ENCODE measurements around the gene NSD2. TPM values are rescaled to one million over a fixed set of nuclear protein-coding genes. Genes with fewer than 3 reads are reported as not detected.
A peak's percentile ranks its signal among the peaks of the same experiment; 100 is the strongest.

NSD2 gene
- total RNA-seq, 1 donor from 2014 or later: 176 TPM

DNA sequence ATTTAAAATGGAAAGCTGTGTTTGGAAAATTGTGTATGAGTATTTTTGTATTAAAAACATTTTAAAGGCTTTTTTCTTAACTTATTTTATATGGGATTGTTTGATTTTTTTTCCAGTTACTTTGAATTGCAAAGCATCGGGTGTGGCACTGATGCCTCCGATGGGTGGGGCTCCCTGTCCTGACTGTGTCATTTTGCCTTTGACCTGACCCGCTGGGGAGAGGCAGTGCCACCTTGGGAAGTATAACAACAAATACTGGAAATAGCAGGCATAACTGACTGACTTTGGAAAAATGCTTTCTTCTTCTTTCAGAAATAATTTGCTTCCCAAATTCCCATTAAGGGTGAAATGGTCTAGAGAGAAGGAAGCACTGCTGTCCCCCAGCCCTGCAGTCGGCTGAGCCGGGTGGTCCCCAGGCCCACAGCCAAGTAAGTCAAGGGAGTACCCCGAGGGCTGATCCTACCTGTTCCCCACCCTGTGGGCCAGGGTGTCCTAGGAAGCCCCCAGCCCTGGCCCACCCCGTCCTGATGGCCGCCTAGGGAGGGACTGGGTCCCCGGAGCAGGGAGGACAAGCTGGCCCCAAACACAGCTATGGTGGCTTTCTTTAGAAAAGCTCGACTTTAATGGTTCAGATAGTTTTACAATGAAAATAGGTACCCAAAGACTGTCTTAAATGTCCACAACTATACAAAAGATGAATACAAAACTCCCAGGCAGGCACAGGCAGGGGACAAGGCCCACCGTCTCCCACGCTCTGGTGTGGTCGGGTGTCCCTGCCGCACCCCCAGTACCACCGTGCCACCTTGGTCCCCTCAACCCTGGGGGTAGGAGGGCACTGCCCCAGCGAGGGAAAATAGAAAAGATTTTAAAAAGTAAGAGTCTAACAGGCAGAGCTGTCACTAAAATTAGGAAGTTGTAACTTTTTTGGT, 111.2 kb downstream of the NSD2 start:
- no peak overlapping the region for H3K4me2 ChIP-seq
- H3K27ac ChIP-seq: peak overlapping the region; percentile 37
- Mint-ChIP-seq H3K4me1 (no peaks in the 10 kb centered on the region), H3K9me3 (no peaks in the 10 kb centered on the region), H3K27me3 (ENCODE audit: insufficient read depth, low read depth) (peaks cover 9% of the 10 kb centered on the region), H3K27ac (no peak overlapping the region), H3K36me3 (peaks cover 22% of the 10 kb centered on the region), H3K4me3 (no peak overlapping the region)
- H3K9ac ChIP-seq: no peak overlapping the region
- DNase-seq (ENCODE audit: low spot score): no peak
- no peaks in the 10 kb centered on the region for H3K9me3 ChIP-seq (ENCODE audit: low read depth)
- H3K27me3 ChIP-seq: no peaks in the 10 kb centered on the region
- no peak overlapping the region for H2AFZ ChIP-seq (replicated peaks)
- H3F3A ChIP-seq (ENCODE audit: low read depth): peaks cover 48% of the 10 kb centered on the region
- no peaks in the 10 kb centered on the region for H3K79me2 ChIP-seq (ENCODE audit: low read depth)
- H3K4me3 ChIP-seq: no peak overlapping the region
- TF ChIP-seq, protein P1, sequence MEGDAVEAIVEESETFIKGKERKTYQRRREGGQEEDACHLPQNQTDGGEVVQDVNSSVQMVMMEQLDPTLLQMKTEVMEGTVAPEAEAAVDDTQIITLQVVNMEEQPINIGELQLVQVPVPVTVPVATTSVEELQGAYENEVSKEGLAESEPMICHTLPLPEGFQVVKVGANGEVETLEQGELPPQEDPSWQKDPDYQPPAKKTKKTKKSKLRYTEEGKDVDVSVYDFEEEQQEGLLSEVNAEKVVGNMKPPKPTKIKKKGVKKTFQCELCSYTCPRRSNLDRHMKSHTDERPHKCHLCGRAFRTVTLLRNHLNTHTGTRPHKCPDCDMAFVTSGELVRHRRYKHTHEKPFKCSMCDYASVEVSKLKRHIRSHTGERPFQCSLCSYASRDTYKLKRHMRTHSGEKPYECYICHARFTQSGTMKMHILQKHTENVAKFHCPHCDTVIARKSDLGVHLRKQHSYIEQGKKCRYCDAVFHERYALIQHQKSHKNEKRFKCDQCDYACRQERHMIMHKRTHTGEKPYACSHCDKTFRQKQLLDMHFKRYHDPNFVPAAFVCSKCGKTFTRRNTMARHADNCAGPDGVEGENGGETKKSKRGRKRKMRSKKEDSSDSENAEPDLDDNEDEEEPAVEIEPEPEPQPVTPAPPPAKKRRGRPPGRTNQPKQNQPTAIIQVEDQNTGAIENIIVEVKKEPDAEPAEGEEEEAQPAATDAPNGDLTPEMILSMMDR (IDR thresholded peaks at IDR 0.05): no peak
- TF ChIP-seq EZH2 (IDR thresholded peaks at IDR 0.05) (no peak), EZH2phosphoT487 (IDR thresholded peaks at IDR 0.05) (no peak)
- H3K4me1 ChIP-seq: no peaks in the 10 kb centered on the region
- peaks cover 3% of the 10 kb centered on the region for H3K36me3 ChIP-seq
- H4K20me1 ChIP-seq (ENCODE audit: low read depth): peaks cover 43% of the 10 kb centered on the region

DNA sequence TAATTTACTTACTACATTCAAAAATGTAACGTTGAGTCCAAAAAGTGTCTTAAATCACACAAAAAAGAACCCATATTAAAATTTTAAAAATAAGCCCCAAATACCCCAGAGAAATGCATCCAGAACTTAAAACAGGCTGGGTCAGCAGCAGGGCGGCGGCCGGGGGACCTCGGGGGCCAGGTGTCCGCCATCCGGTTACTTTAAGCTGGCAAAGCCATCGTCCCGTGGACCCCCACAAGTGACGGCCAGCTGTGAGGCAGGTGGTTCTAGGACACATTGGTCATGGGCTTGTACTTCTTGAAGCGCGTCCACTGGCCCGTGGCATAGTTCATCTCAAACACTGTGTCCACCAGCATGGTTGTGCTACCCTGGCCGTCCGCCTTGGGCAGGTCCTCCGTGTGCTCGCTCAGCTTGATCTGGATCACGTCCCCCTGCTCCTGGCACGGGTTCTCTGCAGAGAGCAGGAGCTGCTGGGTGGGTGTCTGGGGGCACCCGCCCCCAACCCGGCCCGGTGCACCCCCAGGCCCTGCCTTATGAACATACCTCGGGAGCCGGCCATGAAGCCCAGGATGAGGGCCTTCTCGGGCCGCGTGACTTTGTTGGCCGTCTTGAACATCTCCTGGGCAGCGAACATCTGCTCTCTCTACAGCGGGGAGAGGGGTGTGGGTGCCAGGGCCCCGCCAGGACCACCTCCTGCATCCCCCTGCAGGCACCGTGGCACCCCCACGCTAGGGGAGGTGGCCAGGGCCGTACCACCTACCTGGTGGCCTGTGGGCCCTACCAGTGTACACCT, 112.1 kb downstream of the NSD2 start:
- no peak overlapping the region for H3K9ac ChIP-seq
- H3K27ac ChIP-seq: peak overlapping the region; percentile 67
- H3K4me2 ChIP-seq: no peak overlapping the region
- H4K20me1 ChIP-seq (ENCODE audit: low read depth): peaks cover 45% of the 10 kb centered on the region
- Mint-ChIP-seq H3K27ac (no peak overlapping the region), H3K4me3 (no peak overlapping the region), H3K4me1 (no peaks in the 10 kb centered on the region), H3K9me3 (no peaks in the 10 kb centered on the region), H3K36me3 (peaks cover 23% of the 10 kb centered on the region), H3K27me3 (ENCODE audit: insufficient read depth, low read depth) (peaks cover 9% of the 10 kb centered on the region)
- H3K4me1 ChIP-seq: no peaks in the 10 kb centered on the region
- no peaks in the 10 kb centered on the region for H3K9me3 ChIP-seq (ENCODE audit: low read depth)
- no peaks in the 10 kb centered on the region for H3K27me3 ChIP-seq
- H3F3A ChIP-seq (ENCODE audit: low read depth): peaks cover 40% of the 10 kb centered on the region
- no peak for DNase-seq (ENCODE audit: low spot score)
- no peaks in the 10 kb centered on the region for H3K79me2 ChIP-seq (ENCODE audit: low read depth)
- H2AFZ ChIP-seq (replicated peaks): no peak overlapping the region
- no peak overlapping the region for H3K4me3 ChIP-seq
- TF ChIP-seq, protein P1 (IDR thresholded peaks at IDR 0.05): no peak
- no peak for TF ChIP-seq EZH2phosphoT487 (IDR thresholded peaks at IDR 0.05)
- TF ChIP-seq EZH2 (IDR thresholded peaks at IDR 0.05): no peak
- peaks cover 3% of the 10 kb centered on the region for H3K36me3 ChIP-seq

DNA sequence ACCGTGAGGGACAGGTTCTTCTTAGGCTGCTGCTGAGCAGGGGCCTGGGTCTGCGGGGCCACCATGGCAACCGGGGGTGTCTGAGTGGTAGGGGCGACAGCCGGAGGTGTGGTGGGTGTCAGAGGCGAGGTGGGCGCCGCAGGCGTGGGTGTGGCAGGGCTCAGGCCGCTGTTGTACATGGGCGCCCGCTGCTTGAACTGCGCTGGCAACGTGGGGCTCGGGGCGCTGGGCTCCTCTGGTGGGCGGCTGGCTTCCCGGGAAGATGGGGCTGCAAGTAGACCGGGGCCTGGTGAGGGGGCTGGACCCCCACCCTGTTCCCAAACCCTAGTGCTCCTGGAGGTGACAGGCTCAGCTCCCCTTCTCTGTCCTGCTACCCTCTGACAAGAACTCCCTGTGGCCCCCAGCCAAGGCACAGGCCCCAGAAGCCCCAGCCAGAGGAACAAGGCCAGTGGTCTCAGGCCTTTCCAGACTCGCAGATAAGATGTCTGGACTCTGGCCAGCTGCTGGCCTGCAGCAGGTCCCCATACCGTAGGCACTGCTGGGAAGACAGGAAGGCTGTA, 112.7 kb downstream of the NSD2 start:
- H3K27ac ChIP-seq: peak overlapping the region; percentile 67
- no peak overlapping the region for H3K4me3 ChIP-seq
- no peaks in the 10 kb centered on the region for H3K27me3 ChIP-seq
- no peak for DNase-seq (ENCODE audit: low spot score)
- H3K9me3 ChIP-seq (ENCODE audit: low read depth): no peaks in the 10 kb centered on the region
- Mint-ChIP-seq H3K36me3 (peaks cover 24% of the 10 kb centered on the region), H3K9me3 (no peaks in the 10 kb centered on the region), H3K27ac (no peak overlapping the region), H3K4me3 (no peak overlapping the region), H3K27me3 (ENCODE audit: insufficient read depth, low read depth) (peaks cover 9% of the 10 kb centered on the region), H3K4me1 (no peaks in the 10 kb centered on the region)
- peaks cover 35% of the 10 kb centered on the region for H3F3A ChIP-seq (ENCODE audit: low read depth)
- no peak overlapping the region for H3K9ac ChIP-seq
- TF ChIP-seq, protein P1 (IDR thresholded peaks at IDR 0.05): no peak
- no peak for TF ChIP-seq EZH2phosphoT487 (IDR thresholded peaks at IDR 0.05)
- TF ChIP-seq EZH2 (IDR thresholded peaks at IDR 0.05): no peak
- no peak overlapping the region for H3K4me2 ChIP-seq
- no peaks in the 10 kb centered on the region for H3K4me1 ChIP-seq
- H3K36me3 ChIP-seq: peaks cover 3% of the 10 kb centered on the region
- no peak overlapping the region for H2AFZ ChIP-seq (replicated peaks)
- no peaks in the 10 kb centered on the region for H3K79me2 ChIP-seq (ENCODE audit: low read depth)
- H4K20me1 ChIP-seq (ENCODE audit: low read depth): peaks cover 45% of the 10 kb centered on the region
